DMS153 (cell line): ENCODE results near the gene VCAN.

Experiments used
- DNase-seq: peaks from one replicate; lab custom pipeline; 2025; lab: John Stamatoyannopoulos, UW

The VCAN gene

DNA sequence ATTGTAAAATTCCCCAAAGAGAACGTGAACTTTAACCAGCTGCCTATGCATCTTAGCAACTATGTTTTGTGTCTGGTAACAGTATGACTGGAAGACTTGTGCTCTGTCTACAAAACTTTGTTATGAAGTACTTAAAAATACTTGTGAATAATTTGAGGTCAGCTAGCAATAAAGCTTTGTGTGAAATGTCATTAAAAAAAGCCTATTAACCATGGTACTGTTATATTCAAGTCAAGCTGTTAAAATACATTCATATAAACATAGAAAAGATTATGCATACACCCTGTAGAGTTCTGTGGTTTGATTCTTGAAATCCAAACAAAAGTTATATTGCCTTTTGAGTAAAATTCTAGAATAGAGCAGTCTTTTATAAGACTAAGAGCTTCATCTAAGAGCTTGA is 60.1 kb downstream of the VCAN start:
- no peak for DNase-seq

DNA sequence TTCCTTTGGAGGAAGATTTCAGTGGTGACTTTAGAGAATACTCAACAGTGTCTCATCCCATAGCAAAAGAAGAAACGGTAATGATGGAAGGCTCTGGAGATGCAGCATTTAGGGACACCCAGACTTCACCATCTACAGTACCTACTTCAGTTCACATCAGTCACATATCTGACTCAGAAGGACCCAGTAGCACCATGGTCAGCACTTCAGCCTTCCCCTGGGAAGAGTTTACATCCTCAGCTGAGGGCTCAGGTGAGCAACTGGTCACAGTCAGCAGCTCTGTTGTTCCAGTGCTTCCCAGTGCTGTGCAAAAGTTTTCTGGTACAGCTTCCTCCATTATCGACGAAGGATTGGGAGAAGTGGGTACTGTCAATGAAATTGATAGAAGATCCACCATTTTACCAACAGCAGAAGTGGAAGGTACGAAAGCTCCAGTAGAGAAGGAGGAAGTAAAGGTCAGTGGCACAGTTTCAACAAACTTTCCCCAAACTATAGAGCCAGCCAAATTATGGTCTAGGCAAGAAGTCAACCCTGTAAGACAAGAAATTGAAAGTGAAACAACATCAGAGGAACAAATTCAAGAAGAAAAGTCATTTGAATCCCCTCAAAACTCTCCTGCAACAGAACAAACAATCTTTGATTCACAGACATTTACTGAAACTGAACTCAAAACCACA is 67.4 kb downstream of the VCAN start:
- DNase-seq: no peak

DNA sequence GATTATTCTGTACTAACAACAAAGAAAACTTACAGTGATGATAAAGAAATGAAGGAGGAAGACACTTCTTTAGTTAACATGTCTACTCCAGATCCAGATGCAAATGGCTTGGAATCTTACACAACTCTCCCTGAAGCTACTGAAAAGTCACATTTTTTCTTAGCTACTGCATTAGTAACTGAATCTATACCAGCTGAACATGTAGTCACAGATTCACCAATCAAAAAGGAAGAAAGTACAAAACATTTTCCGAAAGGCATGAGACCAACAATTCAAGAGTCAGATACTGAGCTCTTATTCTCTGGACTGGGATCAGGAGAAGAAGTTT is 67.9 kb downstream of the VCAN start:
- DNase-seq: no peak

DNA sequence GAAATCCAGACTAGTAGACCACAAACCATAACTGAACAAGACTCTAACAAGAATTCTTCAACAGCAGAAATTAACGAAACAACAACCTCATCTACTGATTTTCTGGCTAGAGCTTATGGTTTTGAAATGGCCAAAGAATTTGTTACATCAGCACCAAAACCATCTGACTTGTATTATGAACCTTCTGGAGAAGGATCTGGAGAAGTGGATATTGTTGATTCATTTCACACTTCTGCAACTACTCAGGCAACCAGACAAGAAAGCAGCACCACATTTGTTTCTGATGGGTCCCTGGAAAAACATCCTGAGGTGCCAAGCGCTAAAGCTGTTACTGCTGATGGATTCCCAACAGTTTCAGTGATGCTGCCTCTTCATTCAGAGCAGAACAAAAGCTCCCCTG is 68.6 kb downstream of the VCAN start:
- DNase-seq: no peak

DNA sequence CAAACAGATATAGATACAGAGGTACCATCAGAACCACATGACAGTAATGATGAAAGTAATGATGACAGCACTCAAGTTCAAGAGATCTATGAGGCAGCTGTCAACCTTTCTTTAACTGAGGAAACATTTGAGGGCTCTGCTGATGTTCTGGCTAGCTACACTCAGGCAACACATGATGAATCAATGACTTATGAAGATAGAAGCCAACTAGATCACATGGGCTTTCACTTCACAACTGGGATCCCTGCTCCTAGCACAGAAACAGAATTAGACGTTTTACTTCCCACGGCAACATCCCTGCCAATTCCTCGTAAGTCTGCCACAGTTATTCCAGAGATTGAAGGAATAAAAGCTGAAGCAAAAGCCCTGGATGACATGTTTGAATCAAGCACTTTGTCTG is 69.2 kb downstream of the VCAN start:
- no peak for DNase-seq

- DNase-seq: no peak
These were observed 71.3 kb downstream of the VCAN start for GRCh38 chr5:83542839-83543238.

- DNase-seq: no peak
These were observed 72.4 kb downstream of the VCAN start for GRCh38 chr5:83543898-83544297.

- no peak for DNase-seq
These were observed 75.6 kb downstream of the VCAN start for GRCh38 chr5:83547161-83547560.

DNA sequence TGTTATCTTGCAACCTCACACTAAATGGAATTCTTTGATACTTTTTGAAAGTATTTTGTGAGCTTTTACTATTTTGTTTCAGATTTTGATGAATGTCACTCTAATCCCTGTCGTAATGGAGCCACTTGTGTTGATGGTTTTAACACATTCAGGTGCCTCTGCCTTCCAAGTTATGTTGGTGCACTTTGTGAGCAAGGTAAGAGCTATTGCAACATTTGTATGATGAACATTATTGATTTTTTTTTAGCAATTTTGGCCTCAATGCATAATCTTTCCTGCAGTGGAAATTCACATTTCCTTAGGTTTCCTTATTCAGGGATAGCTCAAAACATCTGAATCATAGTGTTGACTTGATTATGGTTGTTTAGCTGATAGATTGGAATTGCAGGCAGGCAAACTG is 76.3 kb downstream of the VCAN start:
- DNase-seq: no peak

GRCh38 chr5:83548581-83548980 is 77.0 kb downstream of the VCAN start:
- DNase-seq: no peak

DNA sequence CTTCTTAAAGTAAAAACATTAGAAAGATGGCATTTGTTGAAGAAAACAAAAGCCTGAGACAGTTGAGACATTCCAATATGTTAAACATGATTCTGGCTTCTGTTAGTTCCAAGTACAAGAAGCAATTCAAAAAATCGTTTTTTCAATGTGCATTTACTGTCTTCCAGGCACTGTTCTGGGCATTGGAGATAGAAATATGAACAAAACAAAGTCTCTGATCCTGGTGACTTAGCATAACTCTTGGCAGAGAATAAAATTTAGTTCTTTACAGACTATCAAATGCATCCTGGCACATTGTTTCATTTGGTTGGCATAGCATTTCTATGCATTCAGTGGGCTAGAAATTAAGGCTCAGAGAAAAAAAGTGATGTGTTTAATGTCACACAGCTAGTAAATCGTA is 77.5 kb downstream of the VCAN start:
- DNase-seq: no peak

GRCh38 chr5:83549674-83550073 is 78.1 kb downstream of the VCAN start:
- DNase-seq: no peak

- no peak for DNase-seq
These were observed 80.3 kb downstream of the VCAN start for GRCh38 chr5:83551821-83552220.

- no peak for DNase-seq
These were observed 80.7 kb downstream of the VCAN start for GRCh38 chr5:83552275-83552674.

DNA sequence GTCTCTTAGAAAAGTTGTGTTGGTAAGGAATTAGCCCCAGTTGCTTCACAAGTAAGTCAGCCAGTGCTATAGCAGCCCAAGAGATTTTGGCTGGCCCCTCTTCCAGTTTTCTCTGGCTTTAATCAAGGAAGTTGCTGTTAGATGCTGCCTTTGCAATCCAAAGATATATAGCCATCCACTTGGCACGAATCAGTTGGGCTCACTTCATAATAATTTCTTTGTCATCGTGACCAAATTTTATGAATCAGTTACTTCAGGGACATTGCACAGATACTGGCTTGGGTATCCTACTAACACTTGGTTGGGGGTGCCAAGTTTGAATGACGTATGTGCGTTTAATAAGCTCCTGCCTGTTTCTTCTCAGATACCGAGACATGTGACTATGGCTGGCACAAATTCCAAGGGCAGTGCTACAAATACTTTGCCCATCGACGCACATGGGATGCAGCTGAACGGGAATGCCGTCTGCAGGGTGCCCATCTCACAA is 81.5 kb downstream of the VCAN start:
- no peak for DNase-seq

- DNase-seq: no peak
These were observed 82.6 kb downstream of the VCAN start for GRCh38 chr5:83554133-83554532.

DNA sequence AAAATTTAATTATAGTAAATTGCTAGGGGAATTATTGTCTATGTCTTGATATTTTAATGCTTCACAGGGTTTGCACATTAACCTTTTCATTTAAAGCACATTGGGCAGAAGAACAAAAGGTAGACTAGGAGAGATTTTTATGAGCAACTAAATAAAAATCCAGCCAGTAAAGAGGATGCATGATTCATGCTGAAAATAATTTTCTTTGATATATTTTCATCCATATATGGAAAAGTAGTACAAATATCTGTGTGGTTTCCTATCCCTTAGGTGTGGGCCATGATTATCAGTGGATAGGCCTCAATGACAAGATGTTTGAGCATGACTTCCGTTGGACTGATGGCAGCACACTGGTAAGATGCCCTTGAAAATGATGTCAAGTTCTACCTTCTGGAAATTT is 83.1 kb downstream of the VCAN start:
- no peak for DNase-seq

- DNase-seq: no peak
These were observed 83.7 kb downstream of the VCAN start for GRCh38 chr5:83555263-83555662.

DNA sequence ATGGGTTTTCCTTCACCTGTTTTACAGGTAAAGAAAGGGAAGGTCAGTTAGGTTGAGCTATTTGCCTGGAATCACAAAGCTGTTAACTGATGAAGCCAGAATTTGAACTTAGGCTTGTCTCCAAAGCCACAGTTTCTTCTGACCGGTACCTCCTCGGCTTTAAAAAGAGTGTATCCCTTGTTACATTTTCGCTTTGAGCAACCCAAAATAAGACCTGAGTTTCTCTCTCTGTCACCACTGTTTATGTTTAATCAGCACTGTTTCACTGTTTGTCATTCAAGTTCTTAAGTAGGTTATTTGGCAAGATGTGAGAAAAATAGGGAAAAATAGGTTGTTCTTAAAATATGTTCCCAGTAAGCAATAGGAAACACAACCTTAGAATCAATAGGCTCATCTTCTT is 84.6 kb downstream of the VCAN start:
- no peak for DNase-seq

DNA sequence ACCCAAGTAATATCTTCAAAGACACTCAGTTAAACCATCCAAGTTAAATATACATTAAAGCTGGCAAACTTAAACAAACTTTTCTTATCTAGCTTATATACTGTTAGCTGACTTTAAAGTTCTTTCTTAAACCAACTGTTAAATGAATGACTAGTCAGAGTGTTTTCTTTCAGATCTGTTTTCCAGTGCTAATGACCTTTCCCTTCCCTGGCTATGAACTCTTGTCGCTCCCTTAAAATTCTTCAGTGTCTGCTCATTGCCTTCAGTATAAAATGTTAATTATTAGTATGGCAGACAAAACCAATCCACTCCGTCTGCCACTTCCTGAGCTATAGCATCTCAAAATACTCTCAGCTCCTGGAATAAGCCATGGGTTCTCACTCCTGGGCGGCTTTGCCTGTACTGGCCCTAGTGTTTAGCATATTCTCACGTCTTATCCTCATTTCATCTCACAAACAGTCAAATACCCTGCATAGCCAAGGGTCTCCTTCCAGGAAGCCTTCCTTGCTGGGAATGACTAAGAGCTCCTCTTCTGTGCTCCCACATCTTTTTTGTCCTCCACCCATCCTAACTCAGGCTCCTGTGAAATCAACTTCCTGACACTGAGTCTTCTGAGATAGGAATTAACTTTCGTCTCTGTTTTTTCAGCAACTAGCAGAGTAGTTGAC is 87.7 kb downstream of the VCAN start:
- DNase-seq: no peak

DNA sequence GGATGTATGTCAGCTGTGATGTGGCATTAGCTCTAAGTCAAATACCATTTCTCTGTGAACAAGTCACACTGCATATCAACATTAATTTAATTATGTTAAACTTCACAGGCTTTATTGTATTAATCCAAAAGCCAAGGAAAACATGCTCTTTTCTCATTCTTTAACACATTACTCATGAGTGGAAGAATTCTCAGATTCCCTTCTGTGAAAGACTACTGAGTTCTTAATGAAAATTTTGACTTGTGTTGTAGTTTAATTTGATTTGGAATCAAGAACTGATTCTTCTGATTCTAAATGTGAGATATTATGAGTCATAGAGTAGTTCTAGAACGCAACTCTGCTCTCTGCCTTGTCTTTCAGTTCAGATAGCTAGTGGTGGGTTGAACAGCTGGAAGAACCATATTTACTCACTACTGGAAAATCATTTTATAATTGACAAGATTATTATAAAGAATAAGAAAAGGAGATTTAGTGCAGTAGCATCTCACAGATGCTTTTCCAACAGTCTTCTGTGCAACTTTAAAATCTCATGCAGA is 90.6 kb downstream of the VCAN start:
- DNase-seq: no peak

GRCh38 chr5:83562791-83563557 is 91.4 kb downstream of the VCAN start:
- no peak for DNase-seq

DNA sequence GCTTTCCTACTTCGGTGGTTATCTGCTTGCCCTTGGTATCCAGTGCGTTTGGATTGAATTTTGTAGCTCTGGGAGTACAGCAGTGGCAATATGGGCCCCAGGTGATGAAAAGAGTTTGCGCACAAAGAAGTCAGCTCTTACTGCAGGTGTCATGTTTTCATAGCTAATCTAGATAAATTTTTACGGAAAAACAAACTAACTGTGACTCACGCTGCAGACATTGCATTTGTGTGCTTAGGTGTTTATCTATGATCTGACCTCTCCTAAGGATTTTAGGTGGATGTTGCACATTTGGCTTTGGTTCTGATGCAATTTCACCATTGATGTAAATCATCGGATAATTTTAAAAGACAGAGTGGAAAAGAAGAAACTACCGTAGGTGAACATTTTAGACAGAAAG is 92.1 kb downstream of the VCAN start:
- DNase-seq: no peak
